Measurements from ENCODE around the gene CD48.
A peak's percentile ranks its signal among the peaks of the same experiment; 100 is the strongest.

The CD48 gene

DNA sequence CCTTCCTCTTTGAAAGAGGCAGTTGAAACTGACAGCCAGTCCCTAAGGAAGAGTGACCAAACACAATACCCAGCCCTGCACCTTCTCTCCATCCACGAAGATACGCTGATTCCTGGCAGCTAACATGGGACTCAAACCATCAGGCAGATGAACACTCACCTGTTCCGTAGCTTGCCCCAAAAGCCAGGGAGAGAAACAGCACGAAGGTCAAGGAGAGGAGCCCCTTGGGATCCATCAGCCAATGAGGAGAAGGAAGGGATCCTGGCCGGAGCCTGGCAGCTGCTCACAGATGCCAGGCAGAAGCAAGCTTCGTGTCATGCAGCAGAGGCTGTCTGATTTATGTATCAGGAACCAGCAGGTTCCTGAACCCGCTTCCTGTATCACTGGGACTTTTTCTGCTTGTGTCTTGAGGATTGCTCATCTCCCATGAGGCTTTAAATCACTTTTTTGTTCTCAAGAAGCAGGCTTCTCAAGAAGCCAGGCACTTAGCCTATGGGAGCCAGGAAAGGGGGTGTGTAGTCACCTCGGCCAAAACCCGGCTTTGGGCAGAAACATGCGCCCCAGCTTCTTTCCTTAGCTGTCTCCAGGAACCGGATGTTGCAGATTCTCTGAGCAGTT is 64.8 kb downstream of the CD48 start, which contains the start of gene SLAMF1:
Gene SLAMF1 (minus strand): TSS at position 334 of the 618 bp plus-strand sequence. CDS start 99 bp downstream, at position 235.
- peak; percentile 31 for DNase-seq (ENCODE audit: low read depth)
- TF ChIP-seq, protein P1, sequence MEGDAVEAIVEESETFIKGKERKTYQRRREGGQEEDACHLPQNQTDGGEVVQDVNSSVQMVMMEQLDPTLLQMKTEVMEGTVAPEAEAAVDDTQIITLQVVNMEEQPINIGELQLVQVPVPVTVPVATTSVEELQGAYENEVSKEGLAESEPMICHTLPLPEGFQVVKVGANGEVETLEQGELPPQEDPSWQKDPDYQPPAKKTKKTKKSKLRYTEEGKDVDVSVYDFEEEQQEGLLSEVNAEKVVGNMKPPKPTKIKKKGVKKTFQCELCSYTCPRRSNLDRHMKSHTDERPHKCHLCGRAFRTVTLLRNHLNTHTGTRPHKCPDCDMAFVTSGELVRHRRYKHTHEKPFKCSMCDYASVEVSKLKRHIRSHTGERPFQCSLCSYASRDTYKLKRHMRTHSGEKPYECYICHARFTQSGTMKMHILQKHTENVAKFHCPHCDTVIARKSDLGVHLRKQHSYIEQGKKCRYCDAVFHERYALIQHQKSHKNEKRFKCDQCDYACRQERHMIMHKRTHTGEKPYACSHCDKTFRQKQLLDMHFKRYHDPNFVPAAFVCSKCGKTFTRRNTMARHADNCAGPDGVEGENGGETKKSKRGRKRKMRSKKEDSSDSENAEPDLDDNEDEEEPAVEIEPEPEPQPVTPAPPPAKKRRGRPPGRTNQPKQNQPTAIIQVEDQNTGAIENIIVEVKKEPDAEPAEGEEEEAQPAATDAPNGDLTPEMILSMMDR (conservative IDR thresholded peaks at IDR 0.05; ENCODE audit: control insufficient read depth, insufficient read depth, low read depth, low read length), result no peak
- no peak within 1 kb of the TSS for H3K4me3 ChIP-seq (ENCODE audit: control insufficient read depth, low read depth, low read length)

DNA sequence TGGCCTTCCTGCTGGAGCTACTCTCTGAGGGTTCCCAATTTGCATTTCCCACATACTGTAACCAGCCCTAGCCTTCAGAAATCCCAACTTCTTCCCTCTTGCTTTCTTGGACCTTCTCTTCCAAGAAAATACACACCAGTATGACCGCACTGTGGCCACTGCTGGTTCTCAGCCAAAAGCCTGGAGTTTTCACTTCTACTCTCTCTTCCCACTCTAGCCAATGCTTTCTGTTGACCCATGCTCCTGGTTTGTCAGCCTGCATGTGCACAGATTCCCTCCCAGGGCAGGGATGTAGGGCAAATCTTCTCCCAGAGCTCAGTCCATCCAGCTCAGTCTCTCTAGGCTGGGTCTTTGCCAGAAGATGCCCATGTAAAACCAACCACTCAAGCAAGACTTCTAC is 65.4 kb downstream of the CD48 start:
- no peak overlapping the region for H3K4me3 ChIP-seq (ENCODE audit: control insufficient read depth, low read depth, low read length)
- TF ChIP-seq, protein P1 (conservative IDR thresholded peaks at IDR 0.05; ENCODE audit: control insufficient read depth, insufficient read depth, low read depth, low read length), result no peak
- no peak for DNase-seq (ENCODE audit: low read depth)

DNA sequence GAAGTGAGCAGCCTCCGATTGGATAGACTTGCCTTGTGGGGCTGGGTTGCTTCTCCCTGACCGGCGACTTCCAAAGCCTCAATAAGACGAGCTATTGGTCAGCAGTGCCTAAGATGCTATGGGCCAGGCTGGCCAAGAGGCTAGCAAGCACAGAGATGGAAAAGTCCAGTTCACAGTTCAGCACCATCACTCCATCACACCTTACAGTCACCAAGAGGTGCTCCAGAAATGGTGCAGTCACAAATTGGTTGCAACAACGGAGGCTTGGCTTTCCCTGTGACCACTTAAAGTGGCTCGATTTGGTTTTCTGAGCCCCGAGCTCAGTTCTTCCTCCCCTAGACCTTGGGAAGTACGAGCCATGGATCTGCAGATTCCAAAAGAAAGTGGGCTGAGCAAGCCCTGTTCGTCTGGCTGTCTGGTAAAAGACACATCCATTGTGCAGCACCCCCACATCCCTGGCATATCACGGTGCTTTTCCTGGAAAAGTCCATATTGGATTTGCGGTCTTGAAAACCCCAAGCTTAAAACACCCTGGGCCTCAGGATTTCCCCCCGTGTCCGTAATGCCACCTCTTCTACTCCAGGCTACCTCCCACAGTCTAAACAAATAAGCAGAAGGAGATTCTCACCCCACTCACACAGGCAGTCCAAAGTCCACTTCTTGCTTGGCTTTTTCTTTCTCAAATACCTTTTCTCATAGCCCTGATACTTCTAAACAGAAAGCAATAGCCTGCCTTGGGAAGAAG is 66.1 kb downstream of the CD48 start:
- H3K4me3 ChIP-seq (ENCODE audit: control insufficient read depth, low read depth, low read length), result no peak overlapping the region
- no peak for DNase-seq (ENCODE audit: low read depth)
- TF ChIP-seq, protein P1 (conservative IDR thresholded peaks at IDR 0.05; ENCODE audit: control insufficient read depth, insufficient read depth, low read depth, low read length), result no peak

DNA sequence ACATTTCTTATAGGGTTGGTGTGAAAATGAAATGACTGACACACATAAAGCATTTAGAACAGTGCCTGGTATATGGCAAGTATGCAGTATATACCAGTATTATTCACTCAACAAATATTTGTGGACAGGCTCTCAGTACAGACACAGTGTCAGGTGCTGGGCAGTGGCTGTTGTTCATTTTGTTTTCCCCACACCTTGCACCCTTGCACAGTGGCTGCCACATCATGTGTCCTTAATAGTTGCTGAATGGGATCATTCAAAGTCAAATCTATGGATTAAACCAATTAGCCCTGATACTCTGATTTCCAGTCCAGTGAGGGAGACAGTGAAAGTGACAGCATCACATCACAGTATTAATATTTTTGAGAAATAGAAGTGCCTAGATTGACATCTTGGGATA is 67.2 kb downstream of the CD48 start:
- TF ChIP-seq, protein P1 (conservative IDR thresholded peaks at IDR 0.05; ENCODE audit: control insufficient read depth, insufficient read depth, low read depth, low read length), result no peak
- no peak for DNase-seq (ENCODE audit: low read depth)
- H3K4me3 ChIP-seq (ENCODE audit: control insufficient read depth, low read depth, low read length), result no peak overlapping the region

DNA sequence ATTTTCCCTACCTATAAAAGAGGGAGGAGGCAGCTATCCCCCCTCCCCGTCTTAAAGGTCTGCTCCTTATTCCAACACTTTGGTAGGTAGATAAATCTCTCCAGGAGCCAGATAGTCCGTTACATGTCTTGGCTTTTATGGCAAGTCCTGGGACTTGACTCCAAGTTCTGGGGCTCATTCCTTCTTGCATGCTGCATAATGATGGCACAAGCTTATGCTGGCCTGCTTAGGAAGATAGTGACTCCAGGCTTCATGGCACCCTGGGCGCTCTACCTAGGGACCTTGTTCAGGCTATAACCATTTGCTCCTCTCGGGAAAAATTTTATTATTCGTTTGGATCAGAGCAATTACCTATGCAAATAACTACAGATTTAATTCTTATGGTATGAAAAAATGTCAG is 68.5 kb downstream of the CD48 start:
- TF ChIP-seq, protein P1 (conservative IDR thresholded peaks at IDR 0.05; ENCODE audit: control insufficient read depth, insufficient read depth, low read depth, low read length), result no peak
- H3K4me3 ChIP-seq (ENCODE audit: control insufficient read depth, low read depth, low read length), result no peak overlapping the region
- no peak for DNase-seq (ENCODE audit: low read depth)

- H3K4me3 ChIP-seq (ENCODE audit: control insufficient read depth, low read depth, low read length), result no peak overlapping the region
- TF ChIP-seq, protein P1 (conservative IDR thresholded peaks at IDR 0.05; ENCODE audit: control insufficient read depth, insufficient read depth, low read depth, low read length), result no peak
- DNase-seq (ENCODE audit: low read depth), result no peak
Measured at GRCh38 chr1:160642281-160642644, 69.4 kb downstream of the CD48 start.
